H7 (cell line): ENCODE data around the gene DIP2B. TPM values are rescaled to one million over a fixed set of nuclear protein-coding genes. Genes with fewer than 3 reads are reported as not detected.
"Not testable (repeated sequence)": the region's sequence is repeated elsewhere in the genome, so short reads cannot be mapped to it uniquely, and the experiment has no call there.

Experiments used
- DNase-seq: peaks from one replicate; pipeline ENCODE4 v3.0.0; 2012
- H3K27me3 ChIP-seq: 2 replicates; pipeline ENCODE4 v1.6.0; 2011; ENCODE audit warnings: mild to moderate bottlenecking, low read length; ENCODE audit not compliant: control insufficient read depth, insufficient read depth
- H3K36me3 ChIP-seq: replicated peaks from 2 replicates; pipeline ENCODE4 v1.5.1; 2011; ENCODE audit warnings: low read length; ENCODE audit not compliant: control insufficient read depth, insufficient read depth
- H3K4me3 ChIP-seq: 2 replicates; pipeline ENCODE4 v1.5.1; 2011; ENCODE audit warnings: low read depth, mild to moderate bottlenecking, control low read depth, low read length, moderate library complexity; ENCODE audit not compliant: insufficient read depth
- total RNA-seq: library from RNA; depleted of rRNA; stranded (reverse); fragments of >200 nt; shearing (Covaris generic); gene quantifications from 2 replicates; pipeline ENCODE4 v1.2.3, GENCODE V29; 2014

The DIP2B gene
- total RNA-seq, 1 experiment from 2014 or later: 13.7 TPM

DNA sequence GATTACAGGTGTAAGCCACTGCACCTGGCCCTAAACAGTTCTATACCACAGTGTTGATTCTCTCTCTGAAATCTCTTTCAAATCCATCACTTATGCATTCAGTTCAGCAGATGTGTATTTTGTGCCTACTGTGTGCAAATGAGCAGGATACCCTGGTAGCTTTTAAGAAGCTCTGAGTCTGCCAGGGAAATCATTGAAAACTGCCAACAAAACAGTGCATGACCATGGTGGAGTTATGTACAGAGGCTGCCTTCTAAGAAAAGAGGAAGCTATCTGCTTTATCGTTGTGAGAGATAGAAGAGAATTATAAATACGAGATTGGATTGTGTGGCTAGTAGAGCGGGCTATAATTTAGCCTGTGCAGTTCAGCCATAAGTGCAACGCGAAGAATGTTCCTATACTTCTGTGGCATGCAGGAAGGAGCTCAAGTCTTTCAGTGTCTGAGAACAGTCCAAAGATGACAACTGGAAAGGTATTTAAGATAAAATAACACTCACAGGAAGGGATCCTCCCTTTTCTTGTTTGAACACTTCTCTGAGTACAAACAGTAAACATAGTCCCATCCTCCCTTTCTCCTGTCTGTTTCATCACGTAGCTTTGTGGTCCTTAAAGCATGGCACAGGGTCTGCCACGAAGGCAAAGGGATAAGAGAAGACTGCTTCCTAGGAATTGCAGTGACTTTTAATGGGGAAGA lies 4.3 kb downstream of the DIP2B start:
- no peaks in the 10 kb centered on the region for H3K27me3 ChIP-seq
- no peaks in the 10 kb centered on the region; the same call in 1 of the 2 replicates for H3K36me3 ChIP-seq
- DNase-seq: no peak
- no peak overlapping the region for H3K4me3 ChIP-seq

DNA sequence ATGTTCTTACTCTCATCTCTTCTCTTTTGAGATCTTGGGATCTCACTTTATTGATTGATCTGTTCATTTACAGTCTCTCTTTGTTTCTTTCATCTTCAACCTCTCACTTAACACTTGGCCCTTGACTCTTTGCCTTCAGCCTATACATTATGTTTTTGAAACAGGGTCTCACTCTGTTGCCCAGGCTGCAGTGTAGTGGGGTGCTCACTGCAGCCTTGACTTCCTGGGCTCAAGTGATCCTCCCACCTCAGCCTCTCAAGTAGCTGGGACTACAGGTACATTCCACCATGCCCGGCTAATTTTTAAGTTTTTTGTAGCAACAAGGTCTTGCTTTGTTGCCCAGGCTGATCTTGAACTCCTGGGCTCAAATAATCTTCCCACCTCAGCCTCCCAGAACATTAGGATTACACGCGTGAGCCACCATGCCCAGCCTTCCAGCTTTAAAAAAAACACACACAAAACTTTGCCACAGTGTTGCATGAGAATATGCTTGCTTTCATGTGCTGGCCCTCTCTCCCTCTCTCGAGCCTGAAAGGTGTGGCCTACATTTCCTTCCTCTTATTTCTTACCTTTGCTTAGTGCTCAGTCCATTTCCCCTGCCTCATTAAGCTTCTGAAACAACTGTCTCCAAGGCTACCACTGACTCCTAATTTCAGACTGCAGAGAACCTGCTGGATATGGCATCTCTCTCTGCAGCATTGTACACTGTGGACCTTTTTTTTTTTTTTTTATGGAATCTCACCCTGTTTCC lies 9.9 kb downstream of the DIP2B start:
- H3K27me3 ChIP-seq: no peaks in the 10 kb centered on the region
- H3K4me3 ChIP-seq: no peak overlapping the region
- no peak for DNase-seq
- H3K36me3 ChIP-seq: no peaks in the 10 kb centered on the region

DNA sequence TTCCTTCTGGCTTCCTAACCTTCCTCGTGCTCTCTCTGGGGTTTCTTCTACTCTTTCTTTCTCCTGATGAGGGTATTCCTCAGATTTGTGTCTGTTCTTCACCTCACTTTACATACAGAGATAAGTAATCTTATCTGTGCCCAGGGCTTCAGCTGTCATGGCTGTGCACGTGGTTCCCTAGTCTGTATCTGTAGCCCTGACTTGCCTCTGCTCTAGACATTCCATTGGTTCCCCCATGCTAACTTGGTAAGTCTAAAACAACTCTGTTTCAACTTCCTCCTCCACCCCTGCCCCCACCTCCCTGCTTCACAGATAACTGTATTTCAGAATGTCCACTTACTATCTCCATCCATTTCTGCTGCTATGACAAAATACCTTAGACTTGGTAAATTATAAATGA lies 10.8 kb downstream of the DIP2B start:
- H3K4me3 ChIP-seq: no peak overlapping the region
- no peaks in the 10 kb centered on the region for H3K27me3 ChIP-seq
- H3K36me3 ChIP-seq: no peaks in the 10 kb centered on the region
- DNase-seq: no peak

DNA sequence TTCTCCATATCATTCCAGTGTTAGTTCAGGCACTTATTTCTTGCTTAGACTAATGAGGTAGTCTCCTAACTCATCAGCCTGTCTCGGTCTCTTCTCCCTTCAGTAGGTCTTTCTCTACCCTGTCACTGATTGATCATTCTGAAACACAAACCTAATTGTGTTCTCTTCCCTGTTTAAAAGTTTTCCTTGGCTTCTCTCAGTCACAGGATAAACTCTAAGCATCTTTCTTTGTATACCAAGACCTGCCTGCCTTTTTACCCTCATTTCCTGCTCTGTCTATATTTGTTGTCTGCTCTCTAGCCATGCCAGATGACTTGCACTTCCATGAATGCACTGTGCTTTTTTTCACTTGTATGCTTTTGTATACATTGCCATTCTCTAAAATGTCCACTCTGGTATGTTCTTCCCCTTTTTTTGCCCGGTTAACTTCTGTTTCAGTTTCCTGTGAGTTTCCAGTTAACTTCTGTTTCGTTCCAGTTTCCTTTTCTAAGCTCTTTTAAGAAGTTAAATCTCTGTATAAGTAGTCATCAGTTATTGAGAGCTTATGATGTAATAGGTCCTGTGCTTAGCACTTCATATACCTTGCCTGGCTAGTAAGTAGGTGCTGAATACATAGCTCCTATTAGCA lies 12.8 kb downstream of the DIP2B start:
- Histone ChIP-seq H3K4me3 (no peak overlapping the region), H3K36me3 (no peaks in the 10 kb centered on the region), H3K27me3 (no peaks in the 10 kb centered on the region)
- no peak for DNase-seq

DNA sequence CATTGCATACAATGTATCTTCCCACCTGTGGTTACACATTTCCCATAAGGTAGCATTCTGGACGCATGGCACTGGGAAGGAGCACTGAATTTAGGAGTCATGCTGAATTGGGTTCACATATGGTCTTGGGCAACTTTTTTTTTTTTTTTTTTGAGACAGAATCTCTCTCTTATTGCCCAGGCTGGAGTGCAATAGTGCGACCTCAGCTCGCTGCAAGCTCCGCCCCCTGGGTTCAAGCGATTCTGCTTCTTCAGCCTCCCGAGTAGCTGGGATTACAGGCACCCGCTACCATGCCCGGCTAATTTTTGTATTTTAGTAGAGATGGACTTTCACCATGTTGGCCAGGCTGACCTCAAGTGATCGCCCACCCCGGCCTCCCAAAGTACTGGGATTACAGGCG lies 13.3 kb downstream of the DIP2B start:
- Histone ChIP-seq H3K27me3 (no peaks in the 10 kb centered on the region), H3K4me3 (no peak overlapping the region), H3K36me3 (no peaks in the 10 kb centered on the region)
- DNase-seq: no peak

DNA sequence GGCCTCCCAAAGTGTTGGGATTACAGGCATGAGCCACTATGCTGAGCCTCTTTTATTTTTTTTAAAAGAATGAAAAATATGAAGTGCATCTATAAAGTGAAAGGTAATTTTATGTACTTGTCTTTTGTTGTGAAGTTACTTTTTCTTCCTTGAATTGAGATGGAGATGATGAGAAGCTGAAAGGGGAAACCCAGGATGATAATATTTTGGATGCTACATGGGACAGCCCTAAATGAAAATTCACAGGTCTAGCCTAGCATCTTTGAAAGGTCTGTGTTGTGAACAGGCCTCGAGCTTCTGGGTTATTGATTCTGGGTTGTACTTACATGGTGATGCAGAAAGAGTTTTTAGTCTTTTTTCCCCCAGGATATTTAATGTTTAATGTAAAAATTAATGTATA lies 14.6 kb downstream of the DIP2B start:
- H3K36me3 ChIP-seq: no peaks in the 10 kb centered on the region
- DNase-seq: no peak
- no peak overlapping the region for H3K4me3 ChIP-seq
- no peaks in the 10 kb centered on the region for H3K27me3 ChIP-seq

DNA sequence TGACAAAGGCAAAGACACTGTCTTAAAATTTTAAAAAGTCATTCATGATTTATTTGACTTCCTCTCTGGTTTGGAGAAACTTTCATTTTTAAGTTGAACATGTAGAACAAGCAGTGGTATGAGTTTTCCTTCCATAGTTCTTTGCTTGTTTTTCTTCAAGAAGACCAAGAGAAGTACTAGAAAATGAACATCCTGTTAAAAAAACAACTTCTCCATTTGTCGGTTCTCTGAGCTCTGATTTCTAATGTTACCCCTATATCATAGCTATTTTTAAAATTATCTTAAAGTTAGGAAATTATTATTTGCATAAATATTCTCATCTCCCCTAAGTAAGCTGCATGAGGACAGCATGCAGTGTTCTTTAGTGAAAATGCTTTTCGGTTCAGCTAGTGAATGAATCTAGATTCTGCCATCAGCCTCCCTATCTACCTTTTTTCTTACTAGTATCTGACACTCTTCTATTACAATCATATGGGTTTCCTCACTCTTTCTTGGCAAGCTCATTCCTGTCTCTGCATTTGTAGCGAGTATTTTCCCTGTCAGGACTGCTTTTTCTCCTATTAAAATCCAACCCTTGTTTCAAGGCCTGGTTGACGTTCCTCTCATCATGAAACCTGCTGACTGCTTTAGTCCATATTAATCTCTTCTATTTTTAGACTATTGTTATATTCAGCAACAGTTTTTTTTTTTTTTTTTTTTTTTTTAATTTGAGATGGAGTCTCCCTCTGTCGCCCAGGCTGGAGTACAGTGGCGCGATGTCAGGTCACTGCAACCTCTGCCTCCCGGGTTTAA lies 15.8 kb downstream of the DIP2B start:
- DNase-seq: no peak
- H3K4me3 ChIP-seq: no peak overlapping the region
- H3K27me3 ChIP-seq: no peaks in the 10 kb centered on the region
- no peaks in the 10 kb centered on the region for H3K36me3 ChIP-seq

DNA sequence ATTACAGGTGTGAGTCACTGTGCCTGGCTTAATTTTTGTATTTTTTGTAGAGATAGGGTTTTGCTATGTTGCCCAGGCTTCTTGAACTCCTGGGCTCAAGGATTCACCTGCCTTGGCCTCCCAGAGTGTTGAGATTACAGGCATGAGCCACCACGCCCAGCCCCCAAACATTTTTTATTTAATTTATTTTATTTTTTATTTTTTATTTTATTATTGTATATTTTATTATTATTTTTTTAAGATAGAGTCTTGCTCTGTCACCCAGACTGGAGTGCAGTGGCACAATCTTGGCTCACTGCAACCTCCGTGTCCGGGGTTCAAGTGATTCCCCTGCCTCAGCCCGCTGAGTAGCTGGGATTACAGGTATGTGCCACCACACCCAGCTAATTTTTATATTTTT lies 17.0 kb downstream of the DIP2B start:
- not testable (repeated sequence) for DNase-seq, H3K36me3 ChIP-seq, H3K4me3 ChIP-seq, H3K27me3 ChIP-seq

DNA sequence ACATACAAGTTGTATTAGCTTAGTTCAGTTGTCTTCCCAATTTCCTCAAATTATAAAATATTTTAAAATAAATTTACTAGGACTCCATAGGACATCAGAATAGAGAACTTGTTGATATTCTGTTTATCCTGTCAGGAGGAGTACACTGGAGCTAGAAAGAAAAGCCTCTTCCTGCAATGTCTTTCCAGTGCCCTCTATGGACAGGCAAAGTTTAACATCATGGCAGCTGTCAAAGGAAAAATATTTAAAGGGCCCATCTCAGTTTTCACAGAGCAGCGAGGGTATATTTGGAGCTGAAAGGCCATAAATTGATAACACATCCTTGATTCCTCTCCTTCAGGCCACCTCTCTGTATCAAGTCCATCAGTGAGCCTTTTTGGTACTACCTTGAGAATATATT lies 19.0 kb downstream of the DIP2B start:
- H3K4me3 ChIP-seq: no peak overlapping the region
- no peaks in the 10 kb centered on the region for H3K27me3 ChIP-seq
- no peaks in the 10 kb centered on the region for H3K36me3 ChIP-seq
- no peak for DNase-seq

DNA sequence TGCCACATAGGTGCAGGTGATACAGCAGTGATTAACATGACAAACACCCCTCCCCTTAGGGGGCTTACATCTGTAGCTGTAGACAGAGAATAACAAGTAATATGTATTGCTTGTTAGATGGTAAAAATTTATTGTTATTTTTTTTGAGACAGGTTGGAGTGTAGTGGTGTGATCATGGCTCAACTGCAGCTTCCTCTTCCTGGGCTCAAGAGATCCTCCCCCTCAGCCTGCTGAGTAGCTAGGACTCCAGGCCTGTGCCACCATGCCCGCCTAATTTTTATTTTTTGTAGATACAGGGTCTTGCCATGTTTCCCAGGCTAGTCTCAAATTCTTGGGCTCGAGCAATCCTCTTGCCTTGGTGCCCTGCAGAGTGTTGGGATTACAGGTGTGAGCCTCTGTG lies 19.8 kb downstream of the DIP2B start:
- DNase-seq: no peak
- Histone ChIP-seq H3K4me3 (no peak overlapping the region), H3K36me3 (no peaks in the 10 kb centered on the region), H3K27me3 (no peaks in the 10 kb centered on the region)

DNA sequence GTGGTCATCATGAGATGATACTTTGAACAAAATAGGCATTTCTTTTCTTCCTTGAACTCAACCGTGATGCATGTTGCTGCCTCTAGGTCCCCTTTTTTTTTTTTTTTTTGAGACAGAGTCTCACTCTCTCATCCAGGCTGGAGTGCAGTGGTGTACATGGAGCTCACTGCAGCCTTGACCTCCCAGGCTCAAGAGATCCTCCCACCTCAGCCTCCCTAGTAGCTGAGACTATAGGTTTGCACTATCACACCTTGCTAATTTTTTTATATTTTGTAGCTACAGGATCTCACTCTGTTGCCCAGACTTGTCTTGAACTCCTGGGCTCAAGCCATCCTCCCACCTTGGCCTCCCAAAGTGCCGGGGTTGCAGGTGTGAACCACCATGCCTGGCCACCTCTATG lies 20.6 kb downstream of the DIP2B start:
- no peak overlapping the region for H3K4me3 ChIP-seq

DNA sequence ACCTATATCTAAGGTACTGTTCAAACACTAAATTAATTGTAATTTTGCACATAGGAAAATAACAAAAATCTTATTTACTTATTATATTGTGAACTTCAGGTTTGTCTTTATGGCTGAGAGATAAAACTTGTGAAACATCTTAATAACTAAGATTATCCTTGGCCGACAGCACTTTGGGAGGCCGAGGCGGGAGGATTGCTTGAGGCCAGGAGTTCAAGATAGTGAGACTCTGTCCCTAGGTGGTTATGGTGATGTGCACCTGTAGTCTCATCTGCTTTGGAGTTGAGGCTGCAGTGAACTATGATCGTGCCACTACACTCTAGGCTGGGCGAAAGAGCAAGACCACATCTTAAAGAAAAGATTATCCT lies 22.6 kb downstream of the DIP2B start:
- H3K27me3 ChIP-seq: no peaks in the 10 kb centered on the region
- no peak for DNase-seq
- H3K4me3 ChIP-seq: no peak overlapping the region
- no peaks in the 10 kb centered on the region for H3K36me3 ChIP-seq

More for the DNA sequence above, 20.6 kb downstream of the DIP2B start:
- Histone ChIP-seq H3K36me3 (no peaks in the 10 kb centered on the region), H3K27me3 (no peaks in the 10 kb centered on the region)
- no peak for DNase-seq

DNA sequence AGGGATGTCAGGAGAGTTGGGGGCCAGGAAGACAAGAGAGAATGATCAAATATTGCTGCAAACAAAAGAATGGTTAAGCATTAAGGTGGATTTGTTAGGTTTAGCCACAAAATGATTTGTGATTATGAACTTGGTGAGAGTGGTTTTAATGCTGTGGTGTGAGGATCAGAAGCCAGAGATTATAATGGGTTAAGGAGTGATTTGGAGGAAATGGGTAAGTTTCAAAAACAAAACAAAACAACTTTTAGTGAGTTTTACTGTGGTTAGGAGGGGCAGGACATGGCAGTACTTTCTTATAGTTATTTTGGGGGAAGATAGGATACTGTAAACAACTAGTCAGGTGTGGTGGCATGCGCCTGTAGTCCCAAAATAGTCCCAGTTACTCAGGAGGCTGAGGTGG lies 24.0 kb downstream of the DIP2B start:
- no peak for DNase-seq
- no peaks in the 10 kb centered on the region for H3K27me3 ChIP-seq
- no peaks in the 10 kb centered on the region for H3K36me3 ChIP-seq
- H3K4me3 ChIP-seq: no peak overlapping the region

DNA sequence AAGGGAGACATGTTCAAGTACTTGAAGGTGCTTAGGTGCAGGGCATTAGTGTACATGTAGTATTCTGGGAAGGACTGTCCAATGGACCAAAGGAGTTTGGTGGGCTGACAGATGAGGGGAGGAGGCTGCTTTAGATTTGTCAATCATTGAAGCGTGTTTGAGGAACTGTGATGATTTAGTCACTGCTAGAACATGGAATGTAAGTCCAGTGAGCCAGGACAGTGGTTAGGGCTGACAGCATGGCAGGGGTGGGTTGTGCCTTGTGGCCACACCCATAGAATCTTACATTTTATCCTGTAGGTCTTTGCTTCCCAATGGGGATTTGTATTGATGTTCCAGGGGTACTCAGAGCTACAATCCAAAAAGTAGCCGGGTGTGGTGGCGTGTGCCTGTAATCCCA lies 24.6 kb downstream of the DIP2B start:
- DNase-seq: no peak
- Histone ChIP-seq H3K4me3 (no peak overlapping the region), H3K27me3 (no peaks in the 10 kb centered on the region), H3K36me3 (no peaks in the 10 kb centered on the region)
